Astrocyte of the spinal cord (primary cell): Measurements from ENCODE around the gene FOSL2.

ENCODE experiments used
- DNase-seq: peaks from one replicate; pipeline ENCODE4 v3.0.0; 2011; ENCODE audit warnings: low read depth, low spot score
- H3K4me3 ChIP-seq: 2 replicates; pipeline ENCODE4 v1.5.1; 2011; ENCODE audit warnings: low read depth, mild to moderate bottlenecking, low read length, moderate library complexity
- in situ Hi-C: cut with HindIII; loops from 2 replicates; pipeline ENCODE4 v1.10.0; 2017; ENCODE audit warnings: low sequenced_read_pairs
- TF ChIP-seq, protein P1 (sequence below): IDR thresholded peaks from 2 replicates; pipeline ENCODE4 v1.5.1; 2012; ENCODE audit warnings: low read depth, mild to moderate bottlenecking, low read length, inconsistent platforms

The FOSL2 gene

GRCh38 chr2:28392297-28393113 lies at the start of gene FOSL2:
Gene FOSL2, plus strand, starts transcription at chr2:28392858. Its CDS starts 863 bp downstream, at chr2:28393721.
- in situ Hi-C loops = no loop called here
- TF ChIP-seq, protein P1, sequence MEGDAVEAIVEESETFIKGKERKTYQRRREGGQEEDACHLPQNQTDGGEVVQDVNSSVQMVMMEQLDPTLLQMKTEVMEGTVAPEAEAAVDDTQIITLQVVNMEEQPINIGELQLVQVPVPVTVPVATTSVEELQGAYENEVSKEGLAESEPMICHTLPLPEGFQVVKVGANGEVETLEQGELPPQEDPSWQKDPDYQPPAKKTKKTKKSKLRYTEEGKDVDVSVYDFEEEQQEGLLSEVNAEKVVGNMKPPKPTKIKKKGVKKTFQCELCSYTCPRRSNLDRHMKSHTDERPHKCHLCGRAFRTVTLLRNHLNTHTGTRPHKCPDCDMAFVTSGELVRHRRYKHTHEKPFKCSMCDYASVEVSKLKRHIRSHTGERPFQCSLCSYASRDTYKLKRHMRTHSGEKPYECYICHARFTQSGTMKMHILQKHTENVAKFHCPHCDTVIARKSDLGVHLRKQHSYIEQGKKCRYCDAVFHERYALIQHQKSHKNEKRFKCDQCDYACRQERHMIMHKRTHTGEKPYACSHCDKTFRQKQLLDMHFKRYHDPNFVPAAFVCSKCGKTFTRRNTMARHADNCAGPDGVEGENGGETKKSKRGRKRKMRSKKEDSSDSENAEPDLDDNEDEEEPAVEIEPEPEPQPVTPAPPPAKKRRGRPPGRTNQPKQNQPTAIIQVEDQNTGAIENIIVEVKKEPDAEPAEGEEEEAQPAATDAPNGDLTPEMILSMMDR = no peak
- peak; percentile 100 for DNase-seq
- peak within 1 kb of the TSS; percentile 99 for H3K4me3 ChIP-seq

DNA sequence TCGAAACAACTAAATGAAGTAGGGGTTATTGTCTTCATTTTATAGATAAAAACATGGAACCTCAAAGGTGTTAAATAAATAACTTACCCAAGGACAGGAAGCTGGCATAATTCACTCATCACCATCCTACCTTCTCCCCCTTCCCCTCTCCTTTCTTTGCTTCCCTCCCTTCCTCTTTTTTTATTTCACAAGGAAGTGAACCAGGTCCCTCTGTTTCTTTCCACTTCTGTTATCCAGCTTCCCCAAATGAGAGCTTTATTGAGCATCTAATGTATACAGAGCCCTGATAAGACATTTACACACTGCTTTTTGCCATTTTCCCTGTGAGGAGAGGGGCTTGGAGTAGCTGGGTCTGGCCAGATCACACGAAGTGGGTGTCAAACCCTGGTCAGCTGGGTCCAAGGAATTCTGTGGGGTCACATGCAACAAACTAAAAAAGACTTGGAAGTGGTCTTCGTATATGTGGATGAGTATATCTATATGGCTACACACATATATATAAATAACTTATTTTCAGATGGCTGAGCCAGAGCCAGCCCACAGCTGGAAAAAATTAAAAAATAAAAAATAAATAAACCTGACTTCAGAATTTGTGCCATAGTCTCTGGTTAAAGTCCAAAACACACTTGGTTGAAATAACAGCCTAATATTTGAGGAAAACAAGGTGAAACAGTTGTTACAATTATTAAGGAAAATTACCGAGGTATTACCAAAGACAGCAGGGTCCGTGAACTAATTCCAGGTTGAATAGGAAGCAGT lies 49.3 kb upstream of the FOSL2 start:
- TF ChIP-seq, protein P1 = no peak
- no peak for DNase-seq
- in situ Hi-C loops = no loop called here
- no peak overlapping the region for H3K4me3 ChIP-seq

DNA sequence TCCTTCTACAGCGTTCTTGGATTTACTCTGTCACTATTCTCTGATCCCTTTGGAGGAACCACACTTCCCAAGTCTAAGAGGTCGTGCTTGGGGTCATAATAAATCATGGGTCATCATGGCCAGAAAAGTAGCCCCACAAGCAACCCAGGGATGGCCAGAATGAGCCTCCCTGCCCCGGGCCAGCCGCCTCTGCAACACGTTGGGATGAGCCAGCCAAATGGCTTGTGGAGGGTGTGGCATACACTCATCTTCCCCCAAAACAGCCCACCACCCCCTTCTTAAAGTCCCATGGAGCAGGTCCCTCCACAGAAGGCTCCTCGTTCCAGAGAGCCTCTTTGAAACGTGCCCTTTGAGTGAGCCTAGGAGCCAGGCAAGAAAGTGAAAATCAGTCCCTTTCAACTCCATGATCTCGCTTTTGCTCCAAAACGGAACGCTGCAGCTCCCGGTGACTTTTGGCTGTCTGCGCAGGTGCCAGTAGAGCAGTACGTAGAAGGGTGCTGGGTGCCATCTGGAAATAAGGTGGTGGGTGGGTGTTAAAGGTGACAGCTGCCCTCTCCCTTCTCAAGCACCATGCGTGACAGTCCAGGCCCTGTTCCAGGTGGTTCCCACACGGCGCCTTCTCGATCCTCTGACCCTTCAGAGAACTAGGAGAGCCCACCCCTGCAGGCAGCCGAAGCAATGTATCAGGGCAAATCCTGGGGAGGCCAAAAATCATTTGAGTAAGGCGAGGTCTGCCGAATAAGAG lies 48.5 kb upstream of the FOSL2 start:
- no peak overlapping the region for H3K4me3 ChIP-seq
- DNase-seq = no peak
- TF ChIP-seq, protein P1 = no peak
- in situ Hi-C loops = no loop called here

GRCh38 chr2:28344756-28345373 lies 47.8 kb upstream of the FOSL2 start:
- H3K4me3 ChIP-seq = no peak overlapping the region
- no peak for DNase-seq
- in situ Hi-C loops = no loop called here
- TF ChIP-seq, protein P1 = no peak

GRCh38 chr2:28345619-28346018 lies 47.0 kb upstream of the FOSL2 start:
- no peak for DNase-seq
- TF ChIP-seq, protein P1 = no peak
- H3K4me3 ChIP-seq = no peak overlapping the region
- in situ Hi-C loops = no loop called here

DNA sequence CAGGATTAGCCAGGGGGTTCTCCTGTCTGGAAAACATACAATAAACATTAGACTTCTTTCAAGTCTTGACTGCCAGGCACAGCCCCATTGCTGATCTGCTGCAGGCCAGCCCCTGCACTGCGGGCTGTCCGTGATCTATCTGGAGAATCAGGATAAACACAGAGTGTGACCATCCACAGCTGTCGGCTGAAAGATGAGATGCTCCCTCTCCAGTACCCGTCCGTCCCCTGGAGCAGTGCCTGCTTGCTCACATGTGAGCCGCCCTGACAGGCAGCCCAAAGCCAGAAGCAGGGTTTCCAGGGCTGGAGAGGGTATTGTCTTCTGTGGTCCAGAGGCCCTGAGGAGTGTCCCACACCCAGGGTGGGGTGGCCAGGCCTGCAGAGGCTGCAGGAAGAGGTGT lies 46.1 kb upstream of the FOSL2 start:
- H3K4me3 ChIP-seq = no peak overlapping the region
- DNase-seq = no peak
- in situ Hi-C loops = no loop called here
- TF ChIP-seq, protein P1 = no peak
